HEK293T (cell line): ENCODE data around the gene CRIM1.

Experiments
- ARNT ChIP-seq: fragments of 450-650 bp; IDR thresholded peaks from 2 replicates; pipeline ENCODE4 v1.6.1; 2017; ENCODE audit warnings: mild to moderate bottlenecking
- BHLHE40 ChIP-seq: fragments of 450-650 bp; IDR thresholded peaks from 2 replicates; pipeline ENCODE4 v1.6.1; 2016; ENCODE audit warnings: mild to moderate bottlenecking, moderate library complexity, borderline replicate concordance
- ELF4 ChIP-seq: fragments of 450-650 bp; IDR thresholded peaks from 2 replicates; pipeline ENCODE4 v1.6.1; 2017; ENCODE audit warnings: antibody characterized with exemption
- FOXA1 ChIP-seq: fragments of 450-650 bp; IDR thresholded peaks from 2 replicates; pipeline ENCODE4 v1.6.1; 2016; ENCODE audit warnings: mild to moderate bottlenecking
- FOXK2 ChIP-seq: fragments of 450-650 bp; IDR thresholded peaks from 2 replicates; pipeline ENCODE4 v1.6.1; 2016; ENCODE audit warnings: mild to moderate bottlenecking
- FOXM1 ChIP-seq: fragments of 450-650 bp; IDR thresholded peaks from 2 replicates; pipeline ENCODE4 v1.6.1; 2017; ENCODE audit warnings: mild to moderate bottlenecking, borderline replicate concordance
- HDGF ChIP-seq: fragments of 450-650 bp; IDR thresholded peaks from 2 replicates; pipeline ENCODE4 v1.6.1; 2017; ENCODE audit warnings: antibody characterized with exemption, borderline replicate concordance
- L3MBTL2 ChIP-seq: fragments of 450-650 bp; conservative IDR thresholded peaks from 2 replicates; pipeline ENCODE4 v1.6.1; 2016; ENCODE audit warnings: mild to moderate bottlenecking
- LEF1 ChIP-seq: fragments of 450-650 bp; IDR thresholded peaks from 2 replicates; pipeline ENCODE4 v1.6.1; 2017; ENCODE audit warnings: mild to moderate bottlenecking, borderline replicate concordance
- NFRKB ChIP-seq: fragments of 450-650 bp; IDR thresholded peaks from 2 replicates; pipeline ENCODE4 v1.6.1; 2016; ENCODE audit warnings: mild to moderate bottlenecking, moderate library complexity
- SP1 ChIP-seq: fragments of 450-650 bp; IDR thresholded peaks from 2 replicates; pipeline ENCODE4 v1.6.1; 2017
- SUZ12 ChIP-seq: fragments of 450-650 bp; IDR thresholded peaks from 2 replicates; pipeline ENCODE4 v1.6.1; 2016; ENCODE audit warnings: mild to moderate bottlenecking
- ZNF384 ChIP-seq: fragments of 450-650 bp; IDR thresholded peaks from 2 replicates; pipeline ENCODE4 v1.6.1; 2016
- TF ChIP-seq, protein P1 (sequence below): fragments of 450-650 bp; IDR thresholded peaks from 2 replicates; pipeline ENCODE4 v1.6.1; 2016

DNA sequence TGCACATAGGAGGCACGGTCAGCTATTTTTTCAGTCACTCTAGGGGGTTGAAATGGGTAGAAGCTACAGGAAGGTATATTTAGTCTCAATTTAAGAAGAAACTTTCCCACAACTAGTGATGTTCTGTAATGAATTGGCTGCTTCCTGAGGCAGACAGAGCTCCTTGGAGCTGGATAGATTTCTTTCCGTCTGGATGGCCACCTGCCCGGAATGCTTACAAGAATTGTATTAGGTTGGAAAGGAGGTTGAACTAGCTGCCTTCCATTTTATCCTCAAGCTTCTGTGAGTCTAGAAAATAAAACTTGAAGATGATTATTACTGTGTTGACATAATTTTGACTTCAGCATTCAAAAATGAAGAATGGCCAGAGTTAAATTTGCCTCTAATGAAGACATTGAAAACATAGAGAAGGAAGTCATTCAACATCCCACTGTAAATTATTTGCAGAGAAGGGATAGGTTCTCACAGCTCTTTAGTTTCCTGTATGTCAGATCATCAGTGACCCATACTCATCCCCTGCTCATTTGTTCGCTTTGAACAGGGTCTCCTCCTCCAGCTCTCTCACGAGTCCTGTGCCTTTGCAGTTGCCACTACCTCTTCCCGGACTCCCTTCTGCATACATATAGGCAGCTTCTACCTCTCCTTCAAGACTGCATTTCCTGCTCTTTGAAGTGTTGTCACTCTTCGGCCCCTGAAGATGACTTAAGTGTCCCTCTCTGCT lies 88.8 kb downstream of the CRIM1 start:
- TF ChIP-seq, protein P1, sequence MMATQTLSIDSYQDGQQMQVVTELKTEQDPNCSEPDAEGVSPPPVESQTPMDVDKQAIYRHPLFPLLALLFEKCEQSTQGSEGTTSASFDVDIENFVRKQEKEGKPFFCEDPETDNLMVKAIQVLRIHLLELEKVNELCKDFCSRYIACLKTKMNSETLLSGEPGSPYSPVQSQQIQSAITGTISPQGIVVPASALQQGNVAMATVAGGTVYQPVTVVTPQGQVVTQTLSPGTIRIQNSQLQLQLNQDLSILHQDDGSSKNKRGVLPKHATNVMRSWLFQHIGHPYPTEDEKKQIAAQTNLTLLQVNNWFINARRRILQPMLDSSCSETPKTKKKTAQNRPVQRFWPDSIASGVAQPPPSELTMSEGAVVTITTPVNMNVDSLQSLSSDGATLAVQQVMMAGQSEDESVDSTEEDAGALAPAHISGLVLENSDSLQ: no peak
- no peak for TF ChIP-seq SP1
- no peak for TF ChIP-seq ELF4
- no peak for TF ChIP-seq FOXM1
- TF ChIP-seq HDGF: no peak
- no peak for TF ChIP-seq BHLHE40
- TF ChIP-seq L3MBTL2: no peak
- TF ChIP-seq ARNT: no peak
- no peak for TF ChIP-seq SUZ12
- TF ChIP-seq ZNF384: no peak
- no peak for TF ChIP-seq FOXA1
- TF ChIP-seq FOXK2: no peak
- TF ChIP-seq NFRKB: no peak
- no peak for TF ChIP-seq LEF1
